WTC11 (cell line): ENCODE data around the gene FGFRL1.

ENCODE experiments used
- AFF4 ChIP-seq: sonication (generic); formaldehyde crosslinking; IDR thresholded peaks from 2 replicates; pipeline ENCODE4 v1.8.1; 2023; ENCODE audit warnings: mild to moderate bottlenecking, missing genetic modification reagents, borderline replicate concordance
- CTCF ChIP-seq: fragments of 200-600 bp; IDR thresholded peaks from 2 replicates; pipeline ENCODE4 v1.8.0; 2022; ENCODE audit warnings: antibody characterized with exemption
- MAX ChIP-seq: sonication (generic); formaldehyde crosslinking; IDR thresholded peaks from 2 replicates; pipeline ENCODE4 v1.8.0; 2022; ENCODE audit warnings: mild to moderate bottlenecking, missing genetic modification reagents
- PREB ChIP-seq: sonication (generic); formaldehyde crosslinking; IDR thresholded peaks from 2 replicates; pipeline ENCODE4 v1.8.1; 2022; ENCODE audit warnings: mild to moderate bottlenecking, missing genetic modification reagents, moderate library complexity, borderline replicate concordance
- SP1 ChIP-seq: sonication (generic); formaldehyde crosslinking; conservative IDR thresholded peaks from 2 replicates; pipeline ENCODE4 v1.8.1; 2022; ENCODE audit warnings: missing genetic modification reagents
- ZNF121 ChIP-seq: sonication (generic); formaldehyde crosslinking; IDR thresholded peaks from 2 replicates; pipeline ENCODE4 v1.8.0; 2023; ENCODE audit warnings: missing genetic modification reagents
- ZNF232 ChIP-seq: sonication (generic); formaldehyde crosslinking; IDR thresholded peaks from 2 replicates; pipeline ENCODE4 v1.8.0; 2022; ENCODE audit warnings: mild to moderate bottlenecking, missing genetic modification reagents
- TF ChIP-seq, protein P1 (sequence below): sonication (generic); formaldehyde crosslinking; IDR thresholded peaks from 2 replicates; pipeline ENCODE4 v1.8.1; 2022; ENCODE audit warnings: low read depth, missing genetic modification reagents, borderline replicate concordance
- TF ChIP-seq, protein P2 (sequence below): sonication (generic); formaldehyde crosslinking; IDR thresholded peaks from 2 replicates; pipeline ENCODE4 v1.8.0; 2022; ENCODE audit warnings: mild to moderate bottlenecking, missing genetic modification reagents
- TF ChIP-seq, protein P3 (sequence below): sonication (generic); formaldehyde crosslinking; IDR thresholded peaks from 2 replicates; pipeline ENCODE4 v1.8.0; 2022; ENCODE audit warnings: mild to moderate bottlenecking, missing genetic modification reagents

GRCh38 chr4:1006856-1007255, 4.6 kb upstream of the FGFRL1 start:
- TF ChIP-seq SP1 (CRISPR knock-in tag) (no peak), AFF4 (CRISPR knock-in tag) (no peak), CTCF (no peak), ZNF232 (CRISPR knock-in tag) (no peak), PREB (CRISPR knock-in tag) (no peak), MAX (CRISPR knock-in tag) (no peak), ZNF121 (no peak)
- TF ChIP-seq, protein P1, sequence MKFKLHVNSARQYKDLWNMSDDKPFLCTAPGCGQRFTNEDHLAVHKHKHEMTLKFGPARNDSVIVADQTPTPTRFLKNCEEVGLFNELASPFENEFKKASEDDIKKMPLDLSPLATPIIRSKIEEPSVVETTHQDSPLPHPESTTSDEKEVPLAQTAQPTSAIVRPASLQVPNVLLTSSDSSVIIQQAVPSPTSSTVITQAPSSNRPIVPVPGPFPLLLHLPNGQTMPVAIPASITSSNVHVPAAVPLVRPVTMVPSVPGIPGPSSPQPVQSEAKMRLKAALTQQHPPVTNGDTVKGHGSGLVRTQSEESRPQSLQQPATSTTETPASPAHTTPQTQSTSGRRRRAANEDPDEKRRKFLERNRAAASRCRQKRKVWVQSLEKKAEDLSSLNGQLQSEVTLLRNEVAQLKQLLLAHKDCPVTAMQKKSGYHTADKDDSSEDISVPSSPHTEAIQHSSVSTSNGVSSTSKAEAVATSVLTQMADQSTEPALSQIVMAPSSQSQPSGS (CRISPR knock-in tag): no peak
- TF ChIP-seq, protein P2, sequence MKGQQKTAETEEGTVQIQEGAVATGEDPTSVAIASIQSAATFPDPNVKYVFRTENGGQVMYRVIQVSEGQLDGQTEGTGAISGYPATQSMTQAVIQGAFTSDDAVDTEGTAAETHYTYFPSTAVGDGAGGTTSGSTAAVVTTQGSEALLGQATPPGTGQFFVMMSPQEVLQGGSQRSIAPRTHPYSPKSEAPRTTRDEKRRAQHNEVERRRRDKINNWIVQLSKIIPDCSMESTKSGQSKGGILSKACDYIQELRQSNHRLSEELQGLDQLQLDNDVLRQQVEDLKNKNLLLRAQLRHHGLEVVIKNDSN (CRISPR knock-in tag): no peak
- TF ChIP-seq, protein P3, sequence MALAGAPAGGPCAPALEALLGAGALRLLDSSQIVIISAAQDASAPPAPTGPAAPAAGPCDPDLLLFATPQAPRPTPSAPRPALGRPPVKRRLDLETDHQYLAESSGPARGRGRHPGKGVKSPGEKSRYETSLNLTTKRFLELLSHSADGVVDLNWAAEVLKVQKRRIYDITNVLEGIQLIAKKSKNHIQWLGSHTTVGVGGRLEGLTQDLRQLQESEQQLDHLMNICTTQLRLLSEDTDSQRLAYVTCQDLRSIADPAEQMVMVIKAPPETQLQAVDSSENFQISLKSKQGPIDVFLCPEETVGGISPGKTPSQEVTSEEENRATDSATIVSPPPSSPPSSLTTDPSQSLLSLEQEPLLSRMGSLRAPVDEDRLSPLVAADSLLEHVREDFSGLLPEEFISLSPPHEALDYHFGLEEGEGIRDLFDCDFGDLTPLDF: no peak
